ENCODE measurements around the gene TRAIP. TPM values are rescaled to one million over a fixed set of nuclear protein-coding genes. Genes with fewer than 3 reads are reported as not detected.
"Not testable (repeated sequence)": the region's sequence is repeated elsewhere in the genome, so short reads cannot be mapped to it uniquely, and the experiment has no call there.

The TRAIP gene
- total RNA-seq, 1 donor from 2014 or later = not detected

- no peak for DNase-seq (ENCODE audit: low spot score)
Measured at GRCh38 chr3:49792371-49793150, 63.8 kb downstream of the TRAIP start.

GRCh38 chr3:49791571-49791970 lies 64.8 kb downstream of the TRAIP start:
- DNase-seq (ENCODE audit: low spot score) = no peak

GRCh38 chr3:49790626-49791411 lies 65.5 kb downstream of the TRAIP start:
- peak; percentile 24 for DNase-seq (ENCODE audit: low spot score)

- no peak for DNase-seq (ENCODE audit: low spot score)
Measured at GRCh38 chr3:49788056-49788455, 68.3 kb downstream of the TRAIP start.

- no peak for DNase-seq (ENCODE audit: low spot score)
Measured at GRCh38 chr3:49787536-49787935, 68.8 kb downstream of the TRAIP start.

- DNase-seq (ENCODE audit: low spot score) = no peak
Measured at GRCh38 chr3:49787182-49787464, 69.2 kb downstream of the TRAIP start.

- DNase-seq (ENCODE audit: low spot score) = peak; percentile 100
Measured at GRCh38 chr3:49786357-49787181, 69.8 kb downstream of the TRAIP start, which contains the start of gene IP6K1. TSS of gene IP6K1 (minus strand) at chr3:49786542. CDS start at chr3:49748040, 38,502 bp downstream.

GRCh38 chr3:49785565-49786356 lies 70.6 kb downstream of the TRAIP start:
- no peak for DNase-seq (ENCODE audit: low spot score)

GRCh38 chr3:49782277-49782676 lies 74.1 kb downstream of the TRAIP start:
- DNase-seq (ENCODE audit: low spot score) = not testable (repeated sequence)

- peak; percentile 72 for DNase-seq (ENCODE audit: low spot score)
Measured at GRCh38 chr3:49781415-49782199, 74.8 kb downstream of the TRAIP start.

- DNase-seq (ENCODE audit: low spot score) = not testable (repeated sequence)
Measured at GRCh38 chr3:49780975-49781365, 75.4 kb downstream of the TRAIP start.

- DNase-seq (ENCODE audit: low spot score) = no peak
Measured at GRCh38 chr3:49780080-49780974, 76.0 kb downstream of the TRAIP start.

GRCh38 chr3:49779358-49780079 lies 76.8 kb downstream of the TRAIP start:
- DNase-seq (ENCODE audit: low spot score) = no peak

Other genes starting within 250 kb of the TRAIP start
- gene APEH, start 182.2 kb downstream of the TRAIP start, total RNA-seq (ENCODE audit: insufficient read depth, low replicate concordance) = 66.7 TPM
- gene MST1, start 167.1 kb downstream of the TRAIP start, total RNA-seq (ENCODE audit: insufficient read depth, low replicate concordance) = 2.2 TPM
- 13.7 TPM for gene RNF123, start 167.0 kb downstream of the TRAIP start, total RNA-seq (ENCODE audit: insufficient read depth, low replicate concordance)
- gene AMIGO3, start 136.9 kb downstream of the TRAIP start, total RNA-seq (ENCODE audit: insufficient read depth, low replicate concordance) = 2.4 TPM
- gene GMPPB, start 132.6 kb downstream of the TRAIP start, total RNA-seq (ENCODE audit: insufficient read depth, low replicate concordance) = 20.9 TPM
- gene IP6K1, start 70.0 kb downstream of the TRAIP start, total RNA-seq (ENCODE audit: insufficient read depth, low replicate concordance) = 25.8 TPM
- gene CDHR4, start 56.7 kb downstream of the TRAIP start, total RNA-seq (ENCODE audit: insufficient read depth, low replicate concordance) = not detected
- 7.7 TPM for gene INKA1, start 53.3 kb downstream of the TRAIP start, total RNA-seq (ENCODE audit: insufficient read depth, low replicate concordance)
- gene UBA7, start 42.6 kb downstream of the TRAIP start, total RNA-seq (ENCODE audit: insufficient read depth, low replicate concordance) = 40.9 TPM
- gene CAMKV, start 13.3 kb upstream of the TRAIP start, total RNA-seq (ENCODE audit: insufficient read depth, low replicate concordance) = 0.72 TPM
- gene MST1R, start 47.3 kb upstream of the TRAIP start, total RNA-seq (ENCODE audit: insufficient read depth, low replicate concordance) = 14.4 TPM
- 4.6 TPM for gene MON1A, start 73.2 kb upstream of the TRAIP start, total RNA-seq (ENCODE audit: insufficient read depth, low replicate concordance)
- 49.8 TPM for gene RBM6, start 83.6 kb upstream of the TRAIP start, total RNA-seq (ENCODE audit: insufficient read depth, low replicate concordance)
- gene RBM5, start 232.4 kb upstream of the TRAIP start, total RNA-seq (ENCODE audit: insufficient read depth, low replicate concordance) = 142 TPM